Uterus (tissue), 2 donors: Measurements from ENCODE around the gene HIP1.

ENCODE experiments used
- CTCF ChIP-seq, 4 experiments: fragments of 200-600 bp in 2 of 4; fragments of 450-650 bp in 2 of 4; sonication (generic) in 2 of 4; IDR thresholded peaks; one replicate each; pipeline ENCODE4 v1.5.1; 2016 to 2019; ENCODE audit warnings: antibody characterized with exemption in 4 of 4, mild to moderate bottlenecking in 2 of 4, moderate library complexity in 1 of 4
- POLR2A ChIP-seq, 2 donors: fragments of 450-650 bp; IDR thresholded peaks; one replicate each; pipeline ENCODE4 v1.6.1; 2016; ENCODE audit warnings: antibody characterized with exemption in 2 of 2, mild to moderate bottlenecking in 1 of 2, moderate library complexity in 1 of 2

- no peak for TF ChIP-seq CTCF (IDR thresholded peaks at IDR 0.05)
- no peak for TF ChIP-seq POLR2A (IDR thresholded peaks at IDR 0.05)
These were observed 2.2 kb upstream of the HIP1 start for GRCh38 chr7:75740846-75741497.
